HG02642 (cell line): ENCODE data around the gene PTER.

ENCODE experiments used
- ATAC-seq: cut with Tn5 transposase; IDR thresholded peaks from one replicate; pipeline ENCODE4 v1.9.1; 2021; ENCODE audit warnings: mild to moderate bottlenecking; ENCODE audit not compliant: unreplicated experiment, poor library complexity

Gene PTER

DNA sequence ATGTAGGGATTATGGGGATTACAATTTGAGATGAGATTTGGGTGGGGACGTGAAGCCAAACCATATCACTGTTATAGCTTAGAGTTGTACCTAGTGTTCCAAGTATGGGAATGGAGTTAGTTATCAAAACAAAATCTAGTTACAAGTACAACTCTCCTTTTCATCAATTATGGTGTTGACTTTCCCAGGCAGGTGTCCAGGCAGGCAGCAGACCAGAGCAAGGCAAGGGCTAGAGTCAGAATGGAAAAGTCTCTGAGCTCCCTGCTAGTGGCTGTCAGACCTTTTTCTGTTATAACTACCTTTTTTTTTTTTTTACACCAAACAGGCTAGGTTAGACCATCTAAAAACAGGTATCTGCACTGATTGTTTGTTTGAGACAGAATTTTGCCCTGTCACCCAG is 29.2 kb downstream of the PTER start:
- no peak for ATAC-seq

DNA sequence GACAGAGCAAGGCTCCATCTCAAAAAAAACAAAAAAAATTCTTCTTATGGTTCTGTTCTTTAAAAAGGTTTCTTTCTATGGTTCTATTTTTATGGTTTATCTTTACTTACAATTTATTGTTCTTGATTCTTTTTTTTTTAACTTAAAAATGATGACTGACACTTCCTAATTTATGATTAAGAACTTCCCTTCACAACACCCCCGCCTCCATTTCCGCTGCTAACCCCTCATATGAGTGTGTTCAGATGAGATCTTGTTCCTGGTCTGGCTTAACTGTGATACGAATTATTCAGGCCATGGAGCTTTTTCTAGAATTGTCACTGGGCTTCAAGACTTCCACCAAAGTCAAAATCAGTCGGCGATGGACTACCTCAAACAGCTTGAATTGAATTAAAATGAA is 33.9 kb downstream of the PTER start:
- no peak for ATAC-seq

DNA sequence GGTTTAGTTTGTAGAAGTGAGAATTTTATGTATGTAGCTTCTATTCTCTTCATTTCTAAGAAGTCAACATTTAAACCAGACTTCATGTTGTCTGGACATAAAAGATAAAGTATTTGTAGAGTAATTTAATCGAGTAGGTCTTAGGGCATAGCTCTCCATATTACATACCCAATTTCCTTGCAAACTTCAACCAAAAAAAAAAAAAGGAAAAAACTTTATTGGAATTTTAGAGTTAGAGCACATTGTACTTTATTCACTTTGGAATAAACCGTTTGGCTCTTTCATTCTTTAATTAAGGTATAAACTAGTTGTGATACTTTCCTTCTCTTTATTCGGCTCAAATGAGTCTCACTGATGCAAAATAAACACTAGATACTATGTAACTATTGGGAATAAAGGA is 36.0 kb downstream of the PTER start:
- ATAC-seq, result no peak

GRCh38 chr10:16477757-16478156 is 40.9 kb downstream of the PTER start:
- no peak for ATAC-seq

- ATAC-seq, result no peak
Observed at GRCh38 chr10:16478801-16479200, 42.0 kb downstream of the PTER start.

DNA sequence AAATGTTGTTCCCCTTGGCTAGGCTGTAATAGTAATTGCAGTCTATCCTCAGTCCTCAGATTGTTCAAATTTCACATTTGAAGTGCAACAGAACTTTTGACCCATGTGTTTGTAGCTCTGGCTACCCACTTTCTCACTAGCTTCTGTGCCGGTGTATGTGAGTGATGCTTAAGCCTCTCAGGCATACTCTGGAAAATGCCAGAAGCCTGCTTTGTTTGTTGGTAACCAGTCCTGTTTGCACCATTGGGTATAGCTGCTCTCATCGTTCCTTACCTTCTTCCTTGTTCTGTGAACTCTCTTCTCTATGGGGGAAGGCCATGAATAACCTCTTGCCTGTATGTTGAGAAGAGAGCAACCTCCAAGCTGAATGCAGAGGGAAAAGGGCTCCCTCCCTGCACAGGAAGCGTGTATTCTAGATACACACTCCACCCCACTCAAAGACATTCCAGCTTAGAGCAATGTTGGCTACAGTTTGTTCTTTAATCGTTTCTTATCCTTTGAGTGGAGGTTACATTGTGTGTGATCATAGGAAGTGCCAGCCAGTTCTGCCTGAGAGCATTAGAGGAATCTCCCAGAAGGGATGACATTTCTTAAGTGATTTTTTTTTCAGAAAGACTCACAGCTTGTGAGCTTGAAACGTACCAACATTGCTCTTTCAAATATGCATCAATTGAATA is 44.4 kb downstream of the PTER start:
- no peak for ATAC-seq

GRCh38 chr10:16483241-16483917 is 46.6 kb downstream of the PTER start:
- no peak for ATAC-seq

DNA sequence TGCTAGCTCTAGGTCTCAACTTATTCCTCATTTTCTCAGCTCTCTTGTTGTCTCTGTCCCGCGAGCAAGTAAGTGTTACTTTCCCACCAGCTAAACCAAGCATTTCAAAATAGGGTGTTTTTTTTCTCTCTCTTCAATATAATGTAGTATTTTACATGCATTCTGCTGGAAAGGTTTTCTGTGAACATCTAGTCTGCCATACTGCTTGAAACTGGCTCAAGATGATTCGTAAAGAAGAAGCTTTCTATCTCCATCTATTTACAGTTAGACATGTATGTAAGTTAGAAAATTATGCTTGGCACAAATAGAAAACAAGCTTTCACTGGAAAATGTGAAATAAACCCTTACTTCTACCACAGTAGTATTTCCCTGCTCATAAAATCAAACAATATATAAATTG is 53.7 kb downstream of the PTER start:
- ATAC-seq, result no peak

- no peak for ATAC-seq
Observed at GRCh38 chr10:16491933-16492332, 55.1 kb downstream of the PTER start.

- no peak for ATAC-seq
Observed at GRCh38 chr10:16493884-16494536, 57.2 kb downstream of the PTER start.

GRCh38 chr10:16497911-16498310 is 61.1 kb downstream of the PTER start:
- no peak for ATAC-seq

GRCh38 chr10:16505161-16505560 is 68.4 kb downstream of the PTER start:
- no peak for ATAC-seq

GRCh38 chr10:16509996-16510395 is 73.2 kb downstream of the PTER start:
- ATAC-seq, result no peak

DNA sequence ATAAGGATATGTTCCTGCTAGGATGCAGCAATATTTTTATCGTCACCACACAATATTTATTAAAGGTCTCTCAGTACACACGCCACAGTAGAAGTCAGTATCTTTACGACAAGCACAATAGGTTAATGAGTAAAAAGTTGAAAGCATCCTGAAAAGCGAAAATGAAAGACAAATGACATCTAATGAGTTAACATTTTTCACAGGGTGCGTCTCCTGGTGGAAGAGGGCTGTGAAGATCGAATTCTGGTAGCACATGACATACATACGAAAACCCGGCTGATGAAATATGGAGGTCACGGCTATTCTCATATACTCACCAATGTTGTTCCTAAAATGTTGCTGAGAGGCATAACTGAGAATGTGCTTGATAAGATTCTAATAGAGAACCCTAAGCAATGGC is 74.0 kb downstream of the PTER start:
- no peak for ATAC-seq

- ATAC-seq, result no peak
Observed at GRCh38 chr10:16518822-16519221, 82.0 kb downstream of the PTER start.

DNA sequence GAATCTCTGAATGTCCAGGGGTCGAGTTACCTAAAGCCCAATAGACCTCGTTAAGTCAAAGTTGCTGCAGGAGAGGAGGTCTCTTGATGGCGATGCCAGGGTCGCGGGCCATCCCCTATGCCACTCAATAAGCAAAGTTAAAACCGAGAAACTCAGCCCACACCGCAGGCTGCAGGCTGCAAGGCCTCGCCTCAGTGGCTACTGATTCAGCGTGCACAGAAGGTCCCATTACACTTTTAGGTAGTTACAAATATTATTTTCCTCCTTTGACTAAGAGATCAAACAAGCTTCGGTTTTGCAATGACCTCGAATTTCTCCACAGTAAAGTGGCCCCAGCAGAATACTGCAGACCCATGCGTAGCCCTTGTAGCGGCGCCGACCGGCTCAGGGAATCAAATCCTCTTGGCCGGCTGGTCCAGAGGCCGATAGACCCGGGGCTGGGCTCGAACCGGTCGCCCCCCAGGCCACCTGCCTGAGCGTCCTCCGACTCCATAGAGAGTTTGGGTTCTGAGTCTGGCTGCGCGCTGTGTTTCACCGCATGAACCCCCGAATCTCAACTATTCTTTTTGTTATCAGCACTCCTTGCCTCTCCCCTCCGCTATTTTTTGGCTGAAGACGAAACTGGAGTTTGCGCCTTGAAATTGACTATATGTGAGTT is 82.6 kb downstream of the PTER start:
- ATAC-seq, result no peak

DNA sequence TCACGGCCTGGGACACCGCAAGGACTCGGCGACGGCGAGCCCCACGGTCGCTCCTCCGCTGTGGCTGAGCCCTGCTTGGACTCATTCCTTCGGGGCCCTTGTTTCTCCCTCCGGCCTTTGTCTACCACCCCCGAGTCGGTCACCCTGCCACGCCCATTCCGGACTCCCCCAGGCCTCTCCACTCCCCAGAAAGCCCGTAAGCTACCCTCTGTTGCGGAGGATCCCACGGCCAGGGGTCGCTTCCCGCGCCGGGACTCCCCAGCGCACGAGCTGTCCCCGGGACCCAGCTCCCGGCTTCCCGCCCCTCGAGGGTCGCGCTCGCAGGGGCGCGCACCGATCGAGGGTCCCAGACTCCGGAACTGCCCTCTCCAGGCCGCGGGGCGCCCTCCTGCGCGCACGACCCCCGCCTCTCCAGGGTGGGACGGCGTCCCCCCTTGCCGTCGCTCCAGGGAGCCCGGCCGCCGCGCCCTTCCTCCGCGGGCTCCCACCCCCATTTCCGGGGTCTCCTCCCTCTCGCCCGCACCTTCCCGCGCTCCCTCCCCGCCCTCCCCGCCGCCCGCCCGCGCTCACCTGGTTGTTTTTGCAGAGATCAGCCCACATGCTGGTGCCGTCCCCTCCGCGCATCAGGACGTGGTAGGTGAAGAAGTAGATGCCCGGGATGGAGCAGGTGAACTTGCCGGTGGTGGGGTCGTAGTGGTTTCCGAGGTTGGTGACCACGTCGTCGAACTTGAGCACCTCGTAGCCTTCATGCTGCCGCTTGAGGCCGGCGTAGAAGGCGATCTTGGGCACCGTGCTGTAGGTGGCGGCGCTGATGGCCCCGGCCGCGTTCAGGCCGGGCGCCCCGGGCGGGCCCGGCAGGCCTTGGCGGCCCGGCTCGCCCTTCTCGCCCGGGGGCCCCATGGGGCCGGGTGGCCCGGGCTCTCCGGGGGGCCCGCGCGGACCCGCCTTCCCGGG is 83.4 kb downstream of the PTER start:
- ATAC-seq, result peak; percentile 43

DNA sequence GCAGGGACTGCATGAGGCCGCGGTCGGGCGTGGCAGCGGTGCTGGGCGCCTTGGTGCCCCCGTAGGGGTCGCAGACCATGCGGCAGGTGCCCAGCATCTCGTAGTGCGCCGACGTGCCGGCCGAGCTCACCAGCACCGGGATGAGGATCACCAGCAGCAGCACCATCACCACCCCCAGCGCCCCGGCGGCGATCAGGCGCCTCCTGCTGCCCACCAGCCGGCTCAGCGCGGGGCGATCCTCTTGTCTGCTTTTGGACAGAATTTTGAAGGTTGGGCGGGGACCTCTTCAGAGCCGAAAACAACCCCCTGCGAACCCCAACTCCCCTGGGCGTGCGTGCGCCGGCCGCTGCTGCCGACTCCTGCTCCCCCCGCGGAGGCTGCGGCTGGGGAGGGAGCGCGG is 84.1 kb downstream of the PTER start:
- peak; percentile 63 for ATAC-seq

- peak; percentile 43 for ATAC-seq
Observed at GRCh38 chr10:16521311-16522016, 84.7 kb downstream of the PTER start, which contains the start of gene C1QL3. Gene C1QL3, minus strand, starts transcription at chr10:16521879. Its CDS starts 814 bp downstream, at chr10:16521065.
